ENCODE data around the gene TRAF7. TPM values are rescaled to one million over a fixed set of nuclear protein-coding genes. Genes with fewer than 3 reads are reported as not detected.

Gene TRAF7
- total RNA-seq, 4 donors from 2014 or later = 31.9 to 42.7 (median 34.3) TPM

DNA sequence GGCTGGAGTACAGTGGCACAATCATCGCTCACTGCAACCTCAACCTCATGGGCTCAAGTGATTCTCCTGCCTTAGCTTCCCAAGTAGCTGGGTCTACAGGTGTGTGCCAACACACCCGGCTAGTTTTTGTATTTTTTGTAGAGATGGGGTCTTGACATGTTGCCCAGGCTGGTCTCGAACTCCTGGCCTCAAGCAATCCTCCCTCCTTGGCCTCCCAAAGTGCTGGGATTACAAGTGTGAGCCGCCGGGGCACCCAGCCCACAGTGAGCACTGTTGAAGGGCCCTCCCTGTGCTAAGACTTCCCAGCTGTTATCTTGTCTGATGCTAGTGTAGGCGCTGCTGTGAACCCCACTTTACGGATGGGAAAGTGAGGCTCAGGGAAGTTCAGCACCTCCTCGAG is 32.8 kb downstream of the TRAF7 start:
- no peak for ATAC-seq (ENCODE audit: low FRiP score)
- no peak for TF ChIP-seq CTCF (IDR thresholded peaks at IDR 0.05)

DNA sequence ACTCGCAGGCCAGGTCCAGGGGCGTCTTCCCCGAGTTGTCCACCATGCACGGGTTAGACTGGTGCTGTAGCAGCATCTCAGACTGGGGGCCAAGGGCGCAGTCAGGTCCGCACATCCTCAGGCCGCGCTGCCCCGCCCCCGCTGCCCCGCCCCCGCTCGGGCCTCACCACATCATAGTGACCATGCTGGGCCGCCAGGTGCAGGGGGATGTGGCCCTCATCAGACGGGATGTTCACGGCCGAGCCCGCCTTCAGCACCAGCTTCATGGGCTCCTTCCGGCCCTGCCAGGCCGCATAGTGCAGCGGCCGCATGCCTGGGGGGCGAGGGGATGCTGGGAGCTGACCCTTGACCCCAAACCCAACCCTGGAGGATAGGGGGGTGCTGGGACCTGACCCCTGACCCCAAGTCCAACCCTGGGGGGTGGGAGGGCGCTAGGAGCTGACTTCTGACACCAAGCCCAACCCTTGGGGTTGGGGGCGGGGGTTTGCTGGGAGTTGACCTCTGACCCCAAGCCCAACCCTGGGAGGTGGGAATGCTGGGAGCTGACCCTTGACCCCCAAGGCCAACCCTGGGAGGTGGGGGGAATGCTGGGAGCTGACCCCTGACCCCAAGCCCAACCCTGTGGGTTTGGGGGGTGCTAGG is 33.8 kb downstream of the TRAF7 start:
- no peak for TF ChIP-seq CTCF (IDR thresholded peaks at IDR 0.05)
- no peak for DNase-seq (ENCODE audit: low spot score)
- ATAC-seq (ENCODE audit: low FRiP score) = no peak

More for the DNA sequence above, 32.8 kb downstream of the TRAF7 start:
- DNase-seq (ENCODE audit: low spot score) = no peak

DNA sequence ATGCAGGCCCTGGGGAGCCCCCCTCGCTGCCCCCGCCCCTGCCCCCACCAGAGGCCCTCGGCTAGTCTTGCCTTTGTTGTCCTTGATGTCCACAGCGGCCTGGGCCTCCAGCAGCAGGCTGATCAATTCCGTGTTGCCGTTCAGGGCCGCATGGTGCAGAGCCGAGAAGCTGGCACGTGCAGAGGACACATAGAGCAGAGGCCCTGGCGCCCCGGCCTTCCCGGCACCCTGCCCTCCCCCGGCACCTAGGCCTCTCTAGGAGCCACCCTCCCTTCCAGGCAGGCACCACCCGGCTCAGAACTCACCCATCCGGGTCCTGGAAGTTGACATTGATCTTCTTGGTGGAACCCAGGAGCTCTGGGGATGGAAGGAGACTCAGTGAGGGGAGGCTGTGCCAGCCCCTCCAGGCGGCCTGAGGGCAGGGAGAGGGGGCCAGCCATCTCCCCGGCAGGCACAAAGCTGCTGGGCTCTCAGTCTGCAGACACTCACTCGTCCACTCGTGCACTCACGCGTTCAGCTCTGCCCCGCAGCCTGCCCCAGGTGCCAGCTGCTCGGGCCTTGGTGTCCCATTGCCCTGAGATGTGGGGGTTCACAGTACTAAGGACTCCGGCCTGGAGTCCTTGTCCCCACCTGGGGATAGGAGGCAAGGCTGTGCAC is 34.5 kb downstream of the TRAF7 start:
- TF ChIP-seq CTCF (IDR thresholded peaks at IDR 0.05) = no peak
- ATAC-seq (ENCODE audit: low FRiP score) = no peak
- DNase-seq (ENCODE audit: low spot score) = no peak

- no peak for ATAC-seq (ENCODE audit: low FRiP score)
- TF ChIP-seq CTCF (IDR thresholded peaks at IDR 0.05) = no peak
- no peak for DNase-seq (ENCODE audit: low spot score)
Measured at GRCh38 chr16:2190659-2191445, 35.3 kb downstream of the TRAF7 start.

- DNase-seq (ENCODE audit: low spot score) (no peak), ATAC-seq (ENCODE audit: low FRiP score) (no peak)
- no peak for TF ChIP-seq CTCF (IDR thresholded peaks at IDR 0.05)
Measured at GRCh38 chr16:2191446-2191706, 35.8 kb downstream of the TRAF7 start.

DNA sequence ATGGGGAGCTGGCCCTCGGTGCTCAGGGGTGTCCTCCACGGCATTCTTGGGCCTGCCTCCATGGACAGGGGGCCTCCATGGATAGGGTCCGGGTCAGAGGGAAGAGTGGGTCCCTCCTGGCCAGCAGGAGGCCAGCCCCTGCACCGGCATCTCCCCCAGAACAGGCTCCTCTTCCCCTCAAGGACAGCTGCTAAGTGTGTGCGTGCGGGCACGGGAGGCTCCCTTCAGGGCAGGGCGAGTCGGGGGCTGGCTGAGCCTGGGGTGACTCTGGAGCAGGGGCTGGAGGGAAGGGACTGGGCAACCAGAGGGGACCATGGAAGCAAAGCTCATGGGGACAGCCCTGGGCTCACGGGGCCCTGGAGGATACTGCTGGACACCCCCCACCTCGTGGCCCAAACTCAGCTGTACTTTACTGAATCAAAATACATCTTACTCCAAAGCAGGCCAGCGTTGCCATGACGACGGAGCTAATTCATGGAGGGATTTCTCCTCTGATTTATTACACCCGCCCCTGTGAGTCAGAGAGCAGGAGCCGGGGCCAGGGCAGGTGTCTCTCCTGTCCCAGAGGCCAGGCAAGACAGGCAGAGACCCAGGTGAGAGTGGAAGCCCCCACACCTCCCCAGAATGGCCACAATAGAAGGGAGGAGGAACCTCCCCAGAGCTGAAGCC is 38.7 kb downstream of the TRAF7 start:
- ATAC-seq (ENCODE audit: low FRiP score) (no peak), DNase-seq (ENCODE audit: low spot score) (peak; percentile 49)
- no peak for TF ChIP-seq CTCF (IDR thresholded peaks at IDR 0.05)

Measured in omental fat pad (tissue), 4 donors.